Activated CD4-positive, alpha-beta T cell treated with anti-CD3 and anti-CD28 coated beads, Interleukin-2, Interleukin-4, amounts not matched to agents 100 ng/mL and 50 ng/mL, durations not matched to agents 16 hours and 8 hours (primary cell): ENCODE measurements around the gene ABCA7.

Experiments
- DNase-seq: peaks from one replicate; pipeline ENCODE4 v3.0.0-alpha.2; 2020; ENCODE audit warnings: low spot score

Gene ABCA7

GRCh38 chr19:1002600-1002999, 37.3 kb upstream of the ABCA7 start:
- DNase-seq: no peak

GRCh38 chr19:1003283-1003682, 36.6 kb upstream of the ABCA7 start:
- DNase-seq: no peak

GRCh38 chr19:1004204-1004802, 35.6 kb upstream of the ABCA7 start:
- no peak for DNase-seq

- no peak for DNase-seq
Observed at GRCh38 chr19:1004803-1005664, 34.9 kb upstream of the ABCA7 start.

GRCh38 chr19:1006711-1007398, 33.1 kb upstream of the ABCA7 start:
- no peak for DNase-seq

GRCh38 chr19:1007399-1008251, 32.3 kb upstream of the ABCA7 start:
- no peak for DNase-seq

- no peak for DNase-seq
Observed at GRCh38 chr19:1008268-1009040, 31.5 kb upstream of the ABCA7 start.

- no peak for DNase-seq
Observed at GRCh38 chr19:1009041-1009980, 30.6 kb upstream of the ABCA7 start.

- no peak for DNase-seq
Observed at GRCh38 chr19:1009981-1010538, 29.8 kb upstream of the ABCA7 start.

- no peak for DNase-seq
Observed at GRCh38 chr19:1010586-1011510, 29.1 kb upstream of the ABCA7 start.

GRCh38 chr19:1011831-1012333, 28.0 kb upstream of the ABCA7 start:
- no peak for DNase-seq

GRCh38 chr19:1012334-1012733, 27.6 kb upstream of the ABCA7 start:
- no peak for DNase-seq

GRCh38 chr19:1013218-1013617, 26.7 kb upstream of the ABCA7 start:
- DNase-seq: no peak

GRCh38 chr19:1014161-1015060, 25.5 kb upstream of the ABCA7 start:
- DNase-seq: no peak

GRCh38 chr19:1015061-1015781, 24.7 kb upstream of the ABCA7 start:
- DNase-seq: no peak

- DNase-seq: no peak
Observed at GRCh38 chr19:1015782-1016646, 23.9 kb upstream of the ABCA7 start.
